Ascending aorta (tissue), 2 donors: Measurements from ENCODE around the gene CAP2. TPM values are rescaled to one million over a fixed set of nuclear protein-coding genes. Genes with fewer than 3 reads are reported as not detected.

Experiments used
- DNase-seq, 2 donors: peaks; one replicate each; pipeline ENCODE4 v3.0.0-alpha.2; 2019; ENCODE audit warnings: low spot score in 2 of 2
- H3K27ac ChIP-seq, 2 donors: fragments of 200-600 bp; sonication (generic); one replicate each; pipeline ENCODE4 v1.5.1; 2016 to 2017; ENCODE audit warnings: mild to moderate bottlenecking in 1 of 2
- H3K27me3 ChIP-seq: fragments of 200-600 bp; sonication (generic); one replicate; pipeline ENCODE4 v1.5.1; 2017
- H3K36me3 ChIP-seq, 2 donors: fragments of 200-600 bp; sonication (generic); one replicate each; pipeline ENCODE4 v1.5.1; 2016
- H3K4me1 ChIP-seq, 2 donors: fragments of 200-600 bp; sonication (generic); one replicate each; pipeline ENCODE4 v1.5.1; 2016 to 2017; ENCODE audit warnings: mild to moderate bottlenecking in 1 of 2
- H3K4me3 ChIP-seq, 2 donors: fragments of 200-600 bp; sonication (generic); one replicate each; pipeline ENCODE4 v1.5.1; 2016 to 2017; ENCODE audit warnings: mild to moderate bottlenecking in 1 of 2
- H3K9me3 ChIP-seq, 2 donors: fragments of 200-600 bp; sonication (generic); one replicate each; pipeline ENCODE4 v1.5.1; 2016
- CTCF ChIP-seq, 3 experiments: fragments of 200-600 bp in 2 of 3; fragments of 450-650 bp in 1 of 3; sonication (generic) in 2 of 3; IDR thresholded peaks; one replicate each; pipeline ENCODE4 v1.5.1; 2016 to 2019; ENCODE audit warnings: antibody characterized with exemption in 3 of 3, mild to moderate bottlenecking in 1 of 3, moderate library complexity in 1 of 3
- intact Hi-C: fragments of 100-400 bp; cut with DNase I; formaldehyde crosslinking; loops from one replicate; pipeline ENCODE4 v1.15.1; 2023
- total RNA-seq: library from RNA; depleted of rRNA; stranded (reverse); fragments of >200 nt; gene quantifications from one replicate; pipeline ENCODE4 v1.1.0, GENCODE V29; 2016

The CAP2 gene
- total RNA-seq, 1 donor from 2014 or later = 7.1 TPM

GRCh38 chr6:17454316-17455005 is 61.1 kb downstream of the CAP2 start:
- no peak for DNase-seq
- Histone ChIP-seq H3K4me1 (peaks cover 0 to 4% of the 10 kb centered on the region in 2 donors), H3K4me3 (no peak overlapping the region), H3K9me3 (no peaks in the 10 kb centered on the region), H3K27ac (peak overlapping the region; percentile 17 to 38), H3K27me3 (no peaks in the 10 kb centered on the region), H3K36me3 (no peaks in the 10 kb centered on the region)
- intact Hi-C loops = no loop called here
- TF ChIP-seq CTCF (IDR thresholded peaks at IDR 0.05) = no peak

GRCh38 chr6:17455919-17456318 is 62.5 kb downstream of the CAP2 start:
- intact Hi-C loops = no loop called here
- TF ChIP-seq CTCF (IDR thresholded peaks at IDR 0.05) = no peak
- H3K36me3 ChIP-seq = no peaks in the 10 kb centered on the region
- DNase-seq = no peak
- H3K27me3 ChIP-seq = no peaks in the 10 kb centered on the region
- H3K27ac ChIP-seq = no peak overlapping the region
- peaks cover 0 to 4% of the 10 kb centered on the region in 2 donors for H3K4me1 ChIP-seq
- no peak overlapping the region for H3K4me3 ChIP-seq
- H3K9me3 ChIP-seq = no peaks in the 10 kb centered on the region

GRCh38 chr6:17456711-17457110 is 63.3 kb downstream of the CAP2 start:
- intact Hi-C loops = no loop called here

GRCh38 chr6:17457405-17457804 is 64.0 kb downstream of the CAP2 start:
- Histone ChIP-seq H3K9me3 (no peaks in the 10 kb centered on the region), H3K36me3 (no peaks in the 10 kb centered on the region), H3K4me1 (peaks cover 0 to 4% of the 10 kb centered on the region in 2 donors), H3K4me3 (no peak overlapping the region), H3K27me3 (no peaks in the 10 kb centered on the region), H3K27ac (no peak overlapping the region)
- TF ChIP-seq CTCF (IDR thresholded peaks at IDR 0.05) = no peak
- intact Hi-C loops = no loop called here
- no peak for DNase-seq

More at GRCh38 chr6:17456711-17457110, 63.3 kb downstream of the CAP2 start:
- H3K4me1 ChIP-seq = peaks cover 0 to 4% of the 10 kb centered on the region in 2 donors
- TF ChIP-seq CTCF (IDR thresholded peaks at IDR 0.05) = no peak
- no peak overlapping the region for H3K27ac ChIP-seq
- H3K27me3 ChIP-seq = no peaks in the 10 kb centered on the region
- no peak for DNase-seq
- no peaks in the 10 kb centered on the region for H3K36me3 ChIP-seq
- no peaks in the 10 kb centered on the region for H3K9me3 ChIP-seq
- H3K4me3 ChIP-seq = no peak overlapping the region

GRCh38 chr6:17457956-17458355 is 64.6 kb downstream of the CAP2 start:
- no peak for DNase-seq
- Histone ChIP-seq H3K36me3 (no peaks in the 10 kb centered on the region), H3K4me3 (no peak overlapping the region), H3K4me1 (peaks cover 0 to 4% of the 10 kb centered on the region in 2 donors), H3K9me3 (no peaks in the 10 kb centered on the region), H3K27ac (no peak overlapping the region), H3K27me3 (no peaks in the 10 kb centered on the region)
- TF ChIP-seq CTCF (IDR thresholded peaks at IDR 0.05) = no peak
- intact Hi-C loops = no loop called here
